ENCODE measurements around the gene PCDH9.

PCDH9 gene

DNA sequence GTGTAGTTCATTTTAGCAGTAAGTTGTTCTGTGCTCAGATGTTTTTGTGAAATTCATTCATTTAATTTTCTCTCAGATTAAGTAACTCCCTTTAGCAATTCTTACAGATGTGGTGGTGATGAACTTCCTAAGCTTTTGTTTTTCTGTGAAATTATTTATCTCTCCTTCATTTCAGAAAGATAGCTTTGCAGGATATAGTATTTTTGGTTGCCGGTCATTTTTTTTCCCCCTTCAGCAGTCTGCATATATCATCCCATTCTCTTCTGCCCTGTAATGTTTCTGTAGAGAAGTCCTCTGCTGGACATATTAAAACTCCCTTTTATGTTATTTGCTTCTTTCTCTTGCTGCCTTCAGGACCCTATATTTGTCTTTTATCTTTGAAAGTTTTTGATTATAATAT is 470.2 kb downstream of the PCDH9 start:
- TF ChIP-seq, protein P1, sequence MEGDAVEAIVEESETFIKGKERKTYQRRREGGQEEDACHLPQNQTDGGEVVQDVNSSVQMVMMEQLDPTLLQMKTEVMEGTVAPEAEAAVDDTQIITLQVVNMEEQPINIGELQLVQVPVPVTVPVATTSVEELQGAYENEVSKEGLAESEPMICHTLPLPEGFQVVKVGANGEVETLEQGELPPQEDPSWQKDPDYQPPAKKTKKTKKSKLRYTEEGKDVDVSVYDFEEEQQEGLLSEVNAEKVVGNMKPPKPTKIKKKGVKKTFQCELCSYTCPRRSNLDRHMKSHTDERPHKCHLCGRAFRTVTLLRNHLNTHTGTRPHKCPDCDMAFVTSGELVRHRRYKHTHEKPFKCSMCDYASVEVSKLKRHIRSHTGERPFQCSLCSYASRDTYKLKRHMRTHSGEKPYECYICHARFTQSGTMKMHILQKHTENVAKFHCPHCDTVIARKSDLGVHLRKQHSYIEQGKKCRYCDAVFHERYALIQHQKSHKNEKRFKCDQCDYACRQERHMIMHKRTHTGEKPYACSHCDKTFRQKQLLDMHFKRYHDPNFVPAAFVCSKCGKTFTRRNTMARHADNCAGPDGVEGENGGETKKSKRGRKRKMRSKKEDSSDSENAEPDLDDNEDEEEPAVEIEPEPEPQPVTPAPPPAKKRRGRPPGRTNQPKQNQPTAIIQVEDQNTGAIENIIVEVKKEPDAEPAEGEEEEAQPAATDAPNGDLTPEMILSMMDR (conservative IDR thresholded peaks at IDR 0.05; ENCODE audit: control insufficient read depth, insufficient read depth, low read depth, low read length), result no peak
- no peak for DNase-seq (ENCODE audit: low read depth)
- no peak overlapping the region for H3K4me3 ChIP-seq (ENCODE audit: control insufficient read depth, low read depth, low read length)

DNA sequence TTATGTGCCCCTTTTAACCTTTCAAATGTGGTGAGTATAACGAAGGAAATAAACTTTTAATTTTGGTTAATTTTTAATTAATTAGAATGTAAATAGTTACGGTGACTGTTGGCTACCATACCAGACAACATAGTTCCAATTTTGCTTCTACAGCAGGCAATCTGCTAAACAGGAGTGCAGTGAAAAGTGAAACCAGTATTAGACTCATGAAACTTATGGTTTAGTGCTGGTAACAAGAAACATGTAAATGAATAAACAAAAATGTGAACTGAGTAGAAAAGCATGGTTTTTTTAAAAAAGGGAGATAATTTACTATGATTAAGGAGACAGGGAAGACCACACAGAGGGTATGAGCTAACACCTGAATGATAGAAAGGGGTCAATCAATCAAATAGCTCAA is 478.4 kb downstream of the PCDH9 start:
- DNase-seq (ENCODE audit: low read depth), result no peak
- no peak overlapping the region for H3K4me3 ChIP-seq (ENCODE audit: control insufficient read depth, low read depth, low read length)
- TF ChIP-seq, protein P1 (conservative IDR thresholded peaks at IDR 0.05; ENCODE audit: control insufficient read depth, insufficient read depth, low read depth, low read length), result no peak

DNA sequence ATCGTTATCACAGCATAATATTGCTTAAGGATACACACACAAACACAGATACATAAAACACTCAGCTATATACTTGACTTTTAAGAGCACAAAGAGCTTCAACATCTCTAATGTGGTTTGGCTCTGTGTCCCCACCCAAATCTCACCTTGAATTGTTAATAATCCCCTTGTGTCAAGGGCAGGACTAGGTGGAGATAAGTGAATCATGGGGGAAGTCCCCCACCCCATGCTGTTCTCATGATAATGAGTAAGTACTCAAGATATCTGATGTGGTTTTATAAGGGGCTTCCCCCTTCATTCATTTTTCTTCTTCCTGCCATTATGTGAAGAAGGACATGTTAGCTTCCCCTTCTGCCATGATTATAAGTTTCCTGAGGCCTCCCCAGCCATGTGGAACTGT is 481.4 kb downstream of the PCDH9 start:
- TF ChIP-seq, protein P1 (conservative IDR thresholded peaks at IDR 0.05; ENCODE audit: control insufficient read depth, insufficient read depth, low read depth, low read length), result no peak
- no peak for DNase-seq (ENCODE audit: low read depth)

DNA sequence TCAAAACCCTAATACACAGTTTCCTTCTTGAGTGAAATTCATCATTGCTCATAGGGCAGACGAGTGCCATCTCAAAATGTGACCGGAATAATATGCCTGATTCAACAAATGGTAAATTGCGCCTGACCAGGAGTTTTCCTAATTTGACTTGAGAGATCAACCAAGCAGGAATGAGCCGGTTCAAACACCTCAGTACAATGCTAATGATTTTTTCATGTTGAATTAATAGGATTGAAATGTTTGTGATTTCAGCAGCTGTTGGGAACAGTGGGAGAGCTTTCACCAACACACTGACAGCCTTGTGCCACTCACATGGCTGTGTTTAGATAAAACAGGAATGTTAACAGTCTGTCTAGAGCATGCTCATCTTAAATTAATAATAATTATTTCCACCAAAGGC is 484.8 kb downstream of the PCDH9 start:
- DNase-seq (ENCODE audit: low read depth), result no peak
- H3K4me3 ChIP-seq (ENCODE audit: control insufficient read depth, low read depth, low read length), result no peak overlapping the region
- TF ChIP-seq, protein P1 (conservative IDR thresholded peaks at IDR 0.05; ENCODE audit: control insufficient read depth, insufficient read depth, low read depth, low read length), result no peak

More for the DNA sequence above, 481.4 kb downstream of the PCDH9 start:
- H3K4me3 ChIP-seq (ENCODE audit: control insufficient read depth, low read depth, low read length), result no peak overlapping the region

DNA sequence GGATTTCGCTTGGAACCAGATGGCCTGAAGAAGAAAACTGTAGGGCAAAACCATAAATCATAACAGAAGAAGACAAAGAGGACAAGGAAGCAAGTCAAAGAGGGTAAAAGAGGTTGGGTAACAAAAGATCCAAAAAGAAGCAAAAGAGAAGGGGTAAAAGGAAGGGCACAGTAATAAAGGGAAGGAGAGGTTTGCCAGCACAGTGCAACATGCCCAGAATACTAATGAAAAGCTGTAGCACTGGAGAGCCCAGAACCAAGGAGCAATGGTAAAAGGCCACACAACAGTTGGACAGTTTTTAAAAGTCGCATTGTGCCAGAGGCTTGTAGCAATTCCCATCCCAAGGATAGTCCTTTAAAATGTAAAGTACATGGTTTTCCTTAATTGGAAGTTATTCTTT is 506.6 kb downstream of the PCDH9 start:
- DNase-seq (ENCODE audit: low read depth), result no peak
- TF ChIP-seq, protein P1 (conservative IDR thresholded peaks at IDR 0.05; ENCODE audit: control insufficient read depth, insufficient read depth, low read depth, low read length), result no peak
- H3K4me3 ChIP-seq (ENCODE audit: control insufficient read depth, low read depth, low read length), result no peak overlapping the region

DNA sequence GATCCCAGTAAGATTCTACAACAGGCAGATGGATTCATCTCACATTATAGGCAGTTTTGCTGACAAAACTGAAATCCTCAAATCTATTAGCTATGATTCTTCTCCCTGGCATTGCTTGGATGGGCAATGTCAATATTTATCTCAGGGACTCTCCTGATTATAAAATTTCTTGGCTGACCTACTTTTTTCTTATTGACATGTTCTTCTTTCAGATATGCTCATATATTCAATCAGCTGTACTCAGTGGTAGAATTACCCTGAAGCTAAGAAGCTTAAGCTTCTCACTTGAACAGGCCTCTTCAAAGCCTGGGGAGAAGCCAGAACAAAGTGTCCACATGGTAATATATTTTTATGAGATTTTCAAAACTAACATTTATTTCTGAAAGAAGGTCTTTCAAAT is 513.6 kb downstream of the PCDH9 start:
- TF ChIP-seq, protein P1 (conservative IDR thresholded peaks at IDR 0.05; ENCODE audit: control insufficient read depth, insufficient read depth, low read depth, low read length), result no peak
- DNase-seq (ENCODE audit: low read depth), result no peak
- H3K4me3 ChIP-seq (ENCODE audit: control insufficient read depth, low read depth, low read length), result no peak overlapping the region

DNA sequence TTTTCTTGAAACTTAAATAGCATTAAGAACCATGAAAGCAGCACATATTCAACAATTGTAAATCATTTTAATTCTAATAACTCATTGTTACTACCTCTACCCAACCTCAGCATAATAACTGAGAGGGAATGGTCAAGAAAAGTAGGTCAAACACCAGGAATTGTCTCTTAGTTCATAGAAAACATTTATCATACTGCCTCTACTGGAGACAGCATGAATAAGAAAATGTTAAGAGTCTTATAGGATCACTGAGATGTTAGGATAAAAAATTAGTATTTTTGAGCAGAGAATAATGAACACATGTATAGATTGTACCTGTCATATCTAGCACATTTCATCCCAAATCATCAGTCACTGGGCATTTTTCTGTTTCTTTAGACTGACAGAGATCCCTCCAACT is 515.3 kb downstream of the PCDH9 start:
- DNase-seq (ENCODE audit: low read depth), result no peak
- no peak overlapping the region for H3K4me3 ChIP-seq (ENCODE audit: control insufficient read depth, low read depth, low read length)
- TF ChIP-seq, protein P1 (conservative IDR thresholded peaks at IDR 0.05; ENCODE audit: control insufficient read depth, insufficient read depth, low read depth, low read length), result peak; percentile 22
